Measurements from ENCODE around the gene EOLA2.
A peak's percentile ranks its signal among the peaks of the same experiment; 100 is the strongest.

Gene EOLA2

DNA sequence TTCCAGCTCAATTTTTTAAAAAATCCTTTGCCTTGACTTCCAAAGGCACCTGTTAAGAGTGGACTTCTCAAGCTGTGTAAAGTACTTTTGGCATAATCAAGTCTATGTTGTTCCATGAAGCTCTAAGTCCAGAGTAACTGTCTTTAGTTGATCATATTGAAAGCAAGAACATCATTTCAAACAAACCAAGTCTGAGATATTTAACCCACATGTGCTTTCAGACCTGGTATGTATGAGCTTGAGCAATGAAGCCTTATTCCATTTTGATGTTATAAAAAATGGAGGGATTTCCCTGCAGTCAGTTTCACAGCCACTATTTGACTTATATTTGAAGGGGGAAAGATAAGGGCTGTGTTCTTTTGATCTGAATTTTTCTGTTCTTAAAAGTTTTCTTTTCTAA, 23.7 kb upstream of the EOLA2 start:
- H3K36me3 ChIP-seq (ENCODE audit: control insufficient read depth in 2 of 2, insufficient read depth in 1 of 2, low read length in 2 of 2), result peaks cover 3 to 30% of the 10 kb centered on the region in 2 experiments; a peak in 2 of 3 replicates

DNA sequence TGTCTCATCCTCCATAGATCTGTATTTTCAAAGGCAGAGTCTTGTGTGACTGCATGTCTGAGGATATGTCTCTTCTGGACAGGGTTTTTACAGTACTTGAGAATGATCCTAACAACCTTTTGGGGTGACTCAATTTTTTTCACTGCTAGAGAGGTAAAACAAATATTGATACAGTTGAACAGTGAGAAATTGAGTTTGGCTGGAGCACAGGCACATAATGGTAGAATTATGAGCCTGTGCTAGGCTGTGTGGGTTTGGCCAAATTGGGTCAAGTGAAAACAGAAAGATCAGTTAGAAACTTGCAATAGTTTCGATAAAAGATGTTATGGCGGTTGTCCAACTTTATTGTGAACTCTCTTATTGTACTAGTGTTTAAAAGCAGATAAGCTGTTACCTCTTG, 23.3 kb upstream of the EOLA2 start:
- ChIA-PET POLR2A (no interaction called here), CTCF (interaction anchor here (0.7 to 1.3 kb wide), 3 partner anchors 83 to 523 kb away, joined by 3 to 4 read pairs (median 3); no protein-coding TSS in a partner anchor)
- H3K4me1 ChIP-seq (ENCODE audit: control insufficient read depth, insufficient read depth, low read length), result no peaks in the 10 kb centered on the region
- H3K4me3 ChIP-seq (ENCODE audit: low read depth, low read length), result no peak overlapping the region
- TF ChIP-seq ZNF585B (tag by site-specific recombination; IDR thresholded peaks at IDR 0.05) (no peak), ZNF747 (tag by site-specific recombination; IDR thresholded peaks at IDR 0.05) (no peak), ZNF114 (tag by site-specific recombination; IDR thresholded peaks at IDR 0.05) (no peak), REPIN1 (tag by site-specific recombination; IDR thresholded peaks at IDR 0.05; ENCODE audit: low read depth) (no peak), ZNF174 (tag by site-specific recombination; IDR thresholded peaks at IDR 0.05) (no peak), ZNF548 (tag by site-specific recombination; IDR thresholded peaks at IDR 0.05) (no peak), ZNF658 (tag by site-specific recombination; IDR thresholded peaks at IDR 0.05) (no peak)
- TF ChIP-seq, protein P1, sequence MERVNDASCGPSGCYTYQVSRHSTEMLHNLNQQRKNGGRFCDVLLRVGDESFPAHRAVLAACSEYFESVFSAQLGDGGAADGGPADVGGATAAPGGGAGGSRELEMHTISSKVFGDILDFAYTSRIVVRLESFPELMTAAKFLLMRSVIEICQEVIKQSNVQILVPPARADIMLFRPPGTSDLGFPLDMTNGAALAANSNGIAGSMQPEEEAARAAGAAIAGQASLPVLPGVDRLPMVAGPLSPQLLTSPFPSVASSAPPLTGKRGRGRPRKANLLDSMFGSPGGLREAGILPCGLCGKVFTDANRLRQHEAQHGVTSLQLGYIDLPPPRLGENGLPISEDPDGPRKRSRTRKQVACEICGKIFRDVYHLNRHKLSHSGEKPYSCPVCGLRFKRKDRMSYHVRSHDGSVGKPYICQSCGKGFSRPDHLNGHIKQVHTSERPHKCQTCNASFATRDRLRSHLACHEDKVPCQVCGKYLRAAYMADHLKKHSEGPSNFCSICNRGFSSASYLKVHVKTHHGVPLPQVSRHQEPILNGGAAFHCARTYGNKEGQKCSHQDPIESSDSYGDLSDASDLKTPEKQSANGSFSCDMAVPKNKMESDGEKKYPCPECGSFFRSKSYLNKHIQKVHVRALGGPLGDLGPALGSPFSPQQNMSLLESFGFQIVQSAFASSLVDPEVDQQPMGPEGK (tag by site-specific recombination; IDR thresholded peaks at IDR 0.05), result no peak
- TF ChIP-seq, protein P2, sequence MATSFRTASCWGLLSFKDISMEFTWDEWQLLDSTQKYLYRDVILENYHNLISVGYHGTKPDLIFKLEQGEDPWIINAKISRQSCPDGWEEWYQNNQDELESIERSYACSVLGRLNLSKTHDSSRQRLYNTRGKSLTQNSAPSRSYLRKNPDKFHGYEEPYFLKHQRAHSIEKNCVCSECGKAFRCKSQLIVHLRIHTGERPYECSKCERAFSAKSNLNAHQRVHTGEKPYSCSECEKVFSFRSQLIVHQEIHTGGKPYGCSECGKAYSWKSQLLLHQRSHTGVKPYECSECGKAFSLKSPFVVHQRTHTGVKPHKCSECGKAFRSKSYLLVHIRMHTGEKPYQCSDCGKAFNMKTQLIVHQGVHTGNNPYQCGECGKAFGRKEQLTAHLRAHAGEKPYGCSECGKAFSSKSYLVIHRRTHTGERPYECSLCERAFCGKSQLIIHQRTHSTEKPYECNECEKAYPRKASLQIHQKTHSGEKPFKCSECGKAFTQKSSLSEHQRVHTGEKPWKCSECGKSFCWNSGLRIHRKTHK (tag by site-specific recombination; IDR thresholded peaks at IDR 0.05), result no peak
- TF ChIP-seq, protein P3, sequence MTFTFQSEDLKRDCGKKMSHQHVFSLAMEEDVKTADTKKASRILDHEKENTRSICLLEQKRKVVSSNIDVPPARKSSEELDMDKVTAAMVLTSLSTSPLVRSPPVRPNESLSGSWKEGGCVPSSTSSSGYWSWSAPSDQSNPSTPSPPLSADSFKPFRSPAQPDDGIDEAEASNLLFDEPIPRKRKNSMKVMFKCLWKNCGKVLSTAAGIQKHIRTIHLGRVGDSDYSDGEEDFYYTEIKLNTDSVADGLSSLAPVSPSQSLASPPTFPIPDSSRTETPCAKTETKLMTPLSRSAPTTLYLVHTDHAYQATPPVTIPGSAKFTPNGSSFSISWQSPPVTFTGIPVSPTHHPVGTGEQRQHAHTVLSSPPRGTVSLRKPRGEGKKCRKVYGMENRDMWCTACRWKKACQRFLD (tag by site-specific recombination; IDR thresholded peaks at IDR 0.05), result no peak
- TF ChIP-seq, protein P4, sequence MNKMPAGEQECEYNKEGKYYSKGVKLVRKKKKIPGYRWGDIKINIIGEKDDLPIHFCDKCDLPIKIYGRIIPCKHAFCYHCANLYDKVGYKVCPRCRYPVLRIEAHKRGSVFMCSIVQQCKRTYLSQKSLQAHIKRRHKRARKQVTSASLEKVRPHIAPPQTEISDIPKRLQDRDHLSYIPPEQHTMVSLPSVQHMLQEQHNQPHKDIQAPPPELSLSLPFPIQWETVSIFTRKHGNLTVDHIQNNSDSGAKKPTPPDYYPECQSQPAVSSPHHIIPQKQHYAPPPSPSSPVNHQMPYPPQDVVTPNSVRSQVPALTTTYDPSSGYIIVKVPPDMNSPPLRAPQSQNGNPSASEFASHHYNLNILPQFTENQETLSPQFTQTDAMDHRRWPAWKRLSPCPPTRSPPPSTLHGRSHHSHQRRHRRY (tag by site-specific recombination; IDR thresholded peaks at IDR 0.05), result no peak
- H3K36me3 ChIP-seq (ENCODE audit: control insufficient read depth in 2 of 2, insufficient read depth in 1 of 2, low read length in 2 of 2), result peaks cover 3 to 30% of the 10 kb centered on the region in 2 experiments
- H3K9me3 ChIP-seq (ENCODE audit: control insufficient read depth, insufficient read depth, low read depth, low read length), result no peaks in the 10 kb centered on the region
- no peak overlapping the region for H3K27ac ChIP-seq (ENCODE audit: extremely low read depth, low read depth, low read length)

More for the DNA sequence above, 23.7 kb upstream of the EOLA2 start:
- no peak overlapping the region for H3K27ac ChIP-seq (ENCODE audit: extremely low read depth, low read depth, low read length)
- H3K9me3 ChIP-seq (ENCODE audit: control insufficient read depth, insufficient read depth, low read depth, low read length), result no peaks in the 10 kb centered on the region
- POLR2A ChIA-PET, result no interaction called here
- no peaks in the 10 kb centered on the region for H3K4me1 ChIP-seq (ENCODE audit: control insufficient read depth, insufficient read depth, low read length)
- CTCF ChIA-PET, result interaction anchor here (0.6 to 1.5 kb wide), 6 partner anchors 8 to 721 kb away, joined by 3 to 7 read pairs (median 3); no protein-coding TSS in a partner anchor
- no peak overlapping the region for H3K4me3 ChIP-seq (ENCODE audit: low read depth, low read length)
- TF ChIP-seq ZNF530 (tag by site-specific recombination; IDR thresholded peaks at IDR 0.05; ENCODE audit: low read depth), result no peak

DNA sequence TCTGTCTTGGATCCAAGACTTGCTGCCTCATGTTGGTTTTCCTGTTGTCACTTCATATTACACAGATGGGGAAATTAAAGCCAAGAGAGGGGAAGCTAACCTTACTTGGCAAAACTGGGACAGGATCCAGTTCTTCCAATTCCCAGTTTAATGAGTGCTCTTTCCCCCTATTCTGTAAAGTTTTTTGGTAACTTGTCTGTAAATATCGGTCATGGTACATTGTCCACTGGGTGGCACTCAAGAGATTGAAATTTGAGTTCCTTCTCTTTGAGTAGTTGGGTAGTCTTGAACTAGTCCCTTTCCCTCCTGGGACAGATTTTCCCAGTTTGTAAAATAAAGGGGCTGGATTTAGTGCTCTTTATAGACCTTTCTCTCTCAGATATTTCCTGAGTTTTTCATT, 12.4 kb upstream of the EOLA2 start:
- Histone ChIP-seq H3K4me1 (ENCODE audit: control insufficient read depth, insufficient read depth, low read length) (no peaks in the 10 kb centered on the region), H3K36me3 (ENCODE audit: control insufficient read depth in 2 of 2, insufficient read depth in 1 of 2, low read length in 2 of 2) (peaks cover 0 to 37% of the 10 kb centered on the region in 2 experiments; a peak in 1 of 3 replicates), H3K4me3 (ENCODE audit: low read depth, low read length) (no peak overlapping the region), H3K27ac (ENCODE audit: extremely low read depth, low read depth, low read length) (no peak overlapping the region), H3K9me3 (ENCODE audit: control insufficient read depth, insufficient read depth, low read depth, low read length) (no peaks in the 10 kb centered on the region)
- ChIA-PET CTCF (interaction anchor here (0.7 to 3.6 kb wide), 7 partner anchors 11 to 718 kb away, joined by 3 to 11 read pairs (median 3); no protein-coding TSS in a partner anchor), POLR2A (interaction anchor here (0.5 kb wide), 1 partner anchor 539 kb away, joined by 3 read pairs; no protein-coding TSS in a partner anchor)
- TF ChIP-seq, protein P5, sequence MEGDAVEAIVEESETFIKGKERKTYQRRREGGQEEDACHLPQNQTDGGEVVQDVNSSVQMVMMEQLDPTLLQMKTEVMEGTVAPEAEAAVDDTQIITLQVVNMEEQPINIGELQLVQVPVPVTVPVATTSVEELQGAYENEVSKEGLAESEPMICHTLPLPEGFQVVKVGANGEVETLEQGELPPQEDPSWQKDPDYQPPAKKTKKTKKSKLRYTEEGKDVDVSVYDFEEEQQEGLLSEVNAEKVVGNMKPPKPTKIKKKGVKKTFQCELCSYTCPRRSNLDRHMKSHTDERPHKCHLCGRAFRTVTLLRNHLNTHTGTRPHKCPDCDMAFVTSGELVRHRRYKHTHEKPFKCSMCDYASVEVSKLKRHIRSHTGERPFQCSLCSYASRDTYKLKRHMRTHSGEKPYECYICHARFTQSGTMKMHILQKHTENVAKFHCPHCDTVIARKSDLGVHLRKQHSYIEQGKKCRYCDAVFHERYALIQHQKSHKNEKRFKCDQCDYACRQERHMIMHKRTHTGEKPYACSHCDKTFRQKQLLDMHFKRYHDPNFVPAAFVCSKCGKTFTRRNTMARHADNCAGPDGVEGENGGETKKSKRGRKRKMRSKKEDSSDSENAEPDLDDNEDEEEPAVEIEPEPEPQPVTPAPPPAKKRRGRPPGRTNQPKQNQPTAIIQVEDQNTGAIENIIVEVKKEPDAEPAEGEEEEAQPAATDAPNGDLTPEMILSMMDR (tag by site-specific recombination; IDR thresholded peaks at IDR 0.05), result 0 out of 2 replicates have a peak, but pooled peaks have one; percentile 18
- TF ChIP-seq ZNF654 (tag by site-specific recombination; IDR thresholded peaks at IDR 0.05; ENCODE audit: low read depth) (peak; percentile 61), MYNN (tag by site-specific recombination; IDR thresholded peaks at IDR 0.05; ENCODE audit: borderline replicate concordance) (no peak)
